ENCODE measurements around the gene ADGRB3.

GRCh38 chr6:68718385-68719073, 83.4 kb downstream of the ADGRB3 start:
- TF ChIP-seq POLR2A (IDR thresholded peaks at IDR 0.05) (no peak), CTCF (IDR thresholded peaks at IDR 0.05) (no peak)
